NCI-H524 (cell line): ENCODE measurements around the gene B3GNT2.
"Not testable (repeated sequence)": the region's sequence is repeated elsewhere in the genome, so short reads cannot be mapped to it uniquely, and the experiment has no call there.

ENCODE experiments used
- DNase-seq, 2 experiments: peaks; one replicate each; lab custom pipeline; 2025; lab: John Stamatoyannopoulos, UW

B3GNT2 gene

DNA sequence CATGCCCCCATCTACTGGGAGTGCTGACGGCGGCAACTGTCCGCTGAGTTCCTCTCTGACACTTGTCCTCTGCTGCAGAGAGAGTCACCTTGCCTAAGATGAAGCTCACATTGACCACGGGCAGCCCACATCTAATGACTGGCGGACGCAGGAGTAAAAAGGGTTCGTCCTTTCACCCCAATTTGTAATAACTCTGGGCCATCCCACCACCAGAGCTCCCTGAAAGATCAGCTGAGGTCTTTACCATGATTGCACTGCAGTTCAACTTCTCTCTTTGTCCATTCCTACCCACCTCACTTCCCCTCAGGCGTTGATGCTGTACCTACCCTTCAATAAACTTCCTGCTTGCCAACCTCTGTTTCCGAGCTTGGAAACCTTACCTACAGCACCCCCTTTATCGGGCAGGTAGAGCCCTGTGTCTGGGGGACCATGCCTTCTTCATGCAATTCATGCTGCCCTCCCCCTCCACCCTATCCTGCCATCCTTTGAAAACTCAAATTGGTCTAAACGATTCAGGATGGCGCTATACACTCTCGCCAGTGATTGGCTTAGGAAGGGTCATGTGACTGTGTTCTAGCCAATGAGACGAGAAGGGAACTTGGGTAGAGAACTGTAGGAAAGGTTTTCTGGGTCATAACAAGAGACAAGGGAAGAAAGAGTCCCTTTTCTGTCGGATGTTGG lies 10.3 kb upstream of the B3GNT2 start:
- DNase-seq, result no peak

DNA sequence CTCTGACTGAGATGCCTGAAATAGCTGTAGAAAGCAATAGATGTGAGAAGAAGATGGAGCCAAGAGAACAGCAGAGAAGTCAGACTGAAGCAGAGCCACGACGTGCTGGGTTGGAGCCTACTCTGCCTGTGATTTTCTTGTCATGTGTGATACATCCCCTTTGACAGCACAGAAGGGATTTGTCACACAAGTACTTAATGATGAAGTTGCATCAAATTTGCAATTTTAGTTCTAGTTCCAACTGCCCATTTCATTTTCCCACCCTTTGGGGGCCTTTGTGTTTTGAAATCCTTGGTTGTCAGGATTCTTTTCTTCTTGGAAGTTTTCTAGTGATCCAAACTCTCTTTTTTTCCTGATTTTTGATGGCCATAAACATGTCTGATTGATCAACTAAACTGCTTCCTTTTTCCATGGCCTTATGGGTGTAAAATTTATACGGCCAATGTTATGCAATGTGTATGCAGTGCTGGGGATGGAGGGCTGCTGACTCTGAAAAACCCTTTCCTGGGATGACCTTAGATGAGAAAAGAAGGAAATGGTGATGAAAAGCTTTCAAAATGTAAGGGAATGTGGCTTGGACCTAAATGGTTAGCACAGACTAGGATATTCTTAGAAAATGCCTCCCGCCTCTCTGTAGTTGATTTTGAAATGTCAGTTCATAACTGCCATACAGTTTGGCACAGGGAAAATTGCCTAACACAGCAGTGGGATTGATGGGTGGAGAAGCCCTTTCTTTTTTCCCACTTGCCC lies 9.6 kb upstream of the B3GNT2 start:
- no peak for DNase-seq

DNA sequence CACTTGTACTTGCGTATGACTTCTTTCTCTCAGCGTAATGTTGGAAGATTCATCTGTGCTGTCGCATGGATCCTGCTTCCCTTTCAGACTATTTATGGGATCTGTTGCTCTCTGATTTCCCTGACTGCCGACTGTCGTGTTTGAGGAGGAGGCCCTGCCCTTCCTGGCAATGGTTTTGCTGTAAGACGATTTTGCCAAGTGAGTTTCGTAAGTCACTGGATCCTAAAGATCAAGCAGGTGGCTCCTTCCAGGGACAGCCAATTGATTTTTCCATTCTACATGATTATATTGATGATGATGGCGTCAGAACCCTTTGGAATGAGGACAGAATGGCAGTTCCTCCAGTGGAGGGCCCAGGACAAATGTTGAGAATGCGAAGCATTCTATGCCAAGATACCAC lies 8.7 kb upstream of the B3GNT2 start:
- DNase-seq, result no peak

DNA sequence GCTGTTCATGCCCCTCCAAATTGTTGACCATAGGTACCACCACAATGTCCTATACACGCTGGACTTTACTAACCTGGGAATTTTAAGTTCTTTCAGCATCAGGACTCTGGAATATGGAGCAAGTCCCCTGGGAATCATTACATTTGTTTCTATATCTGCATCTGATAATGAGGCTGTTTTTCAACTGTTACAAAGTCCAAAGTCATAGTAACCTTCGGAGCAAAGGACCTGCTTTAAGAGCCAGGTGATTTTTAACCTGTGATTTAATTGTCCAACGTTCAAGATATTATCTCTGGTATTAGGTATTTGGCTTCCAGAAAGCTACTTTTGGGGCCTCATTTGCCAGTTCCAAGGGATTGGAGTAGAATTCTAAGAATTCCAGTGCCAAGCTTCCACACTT lies 7.5 kb upstream of the B3GNT2 start:
- DNase-seq, result no peak

DNA sequence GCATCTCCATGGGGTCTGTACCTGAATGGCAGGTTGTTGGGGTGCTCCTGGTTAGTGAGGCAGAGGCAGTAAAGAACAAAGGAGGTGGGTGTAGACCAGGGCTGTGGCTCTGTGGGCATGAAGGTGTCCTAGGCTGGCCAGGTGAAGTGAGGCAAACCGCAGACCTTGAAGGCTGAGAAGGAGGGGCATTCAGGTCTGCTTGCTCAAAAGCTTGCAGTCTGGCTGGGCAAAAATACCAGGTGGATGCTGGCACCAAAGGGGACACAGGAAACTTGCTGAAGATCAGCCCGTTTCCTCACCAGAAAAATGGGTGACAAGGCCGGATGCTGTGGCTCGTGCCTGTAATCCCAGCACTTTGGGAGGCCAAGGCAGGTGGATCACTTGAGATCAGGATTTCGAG lies 6.7 kb upstream of the B3GNT2 start:
- no peak for DNase-seq

DNA sequence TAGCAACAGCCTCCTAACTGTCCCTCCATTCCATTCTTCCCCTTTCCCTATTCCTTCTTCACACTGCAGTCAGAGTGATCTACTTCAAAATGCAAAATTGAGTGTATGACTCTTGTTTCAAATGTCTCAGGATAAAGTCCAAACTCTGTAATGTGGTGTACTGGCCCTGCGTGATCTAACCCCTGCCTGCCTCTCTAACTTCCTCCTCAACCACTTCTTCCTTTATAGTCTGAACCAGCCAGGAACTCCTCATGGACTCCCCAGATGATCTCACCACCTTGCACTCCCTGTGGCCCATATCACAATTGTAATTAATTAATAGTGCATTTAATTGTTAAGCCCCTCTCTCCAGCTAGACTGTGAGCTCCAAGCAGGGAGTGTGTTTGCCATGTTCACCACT lies 3.1 kb upstream of the B3GNT2 start:
- DNase-seq, result no peak

DNA sequence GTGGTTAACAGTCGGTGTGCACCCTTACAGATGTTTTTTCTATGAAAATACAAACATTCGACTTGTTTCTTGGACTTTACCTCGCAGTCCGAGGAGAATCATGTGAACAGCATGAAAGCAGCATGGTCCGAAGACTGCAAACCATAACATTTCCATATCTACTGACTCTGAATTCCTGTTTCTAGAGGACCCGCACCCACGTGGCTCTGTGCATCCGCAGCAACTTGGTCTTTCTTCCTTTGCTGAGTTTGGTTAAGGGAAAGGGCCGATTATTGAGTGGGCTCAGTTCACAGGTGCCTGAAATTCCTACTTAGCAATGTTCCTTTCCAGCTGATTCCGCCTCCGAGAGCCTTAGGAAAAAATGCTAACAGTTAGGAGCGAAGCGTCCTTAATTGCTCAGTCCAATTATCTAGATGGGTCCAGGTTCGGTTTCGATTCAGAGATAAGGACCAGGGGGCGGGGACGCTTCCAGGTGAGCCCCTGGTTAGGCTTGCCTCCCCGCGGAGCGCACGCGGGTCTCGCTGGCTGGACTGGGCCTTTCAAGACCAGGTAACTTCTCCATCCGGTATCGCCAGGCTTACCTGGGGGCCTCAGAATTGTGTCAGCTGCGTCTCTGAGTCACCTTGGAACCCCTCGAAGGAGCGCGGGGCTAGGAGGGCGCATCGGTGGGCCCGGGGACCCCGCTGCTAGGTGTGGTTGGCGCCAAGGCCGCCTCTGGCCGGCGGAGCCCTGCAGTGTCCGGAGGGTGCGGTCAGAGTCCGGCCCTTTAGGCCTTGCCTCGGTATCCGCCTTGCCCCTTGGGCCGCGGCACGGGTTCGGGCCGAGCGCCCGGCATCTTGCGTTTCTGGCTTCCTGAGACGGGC lies 1.1 kb upstream of the B3GNT2 start:
- no peak for DNase-seq

DNA sequence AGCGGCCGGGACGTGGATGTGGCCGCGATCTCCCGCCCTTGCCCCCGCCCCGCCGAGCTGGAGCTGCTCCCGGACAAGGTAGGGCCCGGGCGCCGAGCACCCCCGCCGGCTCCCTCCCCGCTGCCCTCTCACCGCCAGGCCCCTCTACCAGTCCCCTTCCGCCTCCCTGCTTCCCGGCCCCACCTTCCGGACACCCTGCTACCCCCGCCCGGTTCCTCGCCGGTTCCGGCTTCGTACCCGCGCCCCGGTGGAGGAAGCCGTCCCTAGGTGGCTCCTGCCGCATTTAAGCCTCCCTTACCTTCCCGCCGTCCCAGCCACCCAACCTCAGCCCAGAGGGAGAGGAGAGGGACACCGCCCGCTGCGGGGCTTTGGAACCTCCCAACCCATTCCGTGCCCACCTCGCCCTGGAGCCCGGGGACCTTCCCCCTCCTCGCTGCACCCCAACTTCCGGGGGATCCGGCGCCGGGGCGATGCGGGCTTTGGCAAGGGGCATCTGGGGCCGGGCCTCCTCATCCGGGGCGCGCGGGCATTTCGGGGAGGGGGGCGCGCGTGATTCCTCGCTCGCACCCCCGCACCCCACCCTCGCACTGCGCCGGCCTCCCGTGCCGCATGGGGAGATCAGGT lies 475 bp downstream of the B3GNT2 start:
- peak in 1 of 2 experiments; percentile 25 for DNase-seq

DNA sequence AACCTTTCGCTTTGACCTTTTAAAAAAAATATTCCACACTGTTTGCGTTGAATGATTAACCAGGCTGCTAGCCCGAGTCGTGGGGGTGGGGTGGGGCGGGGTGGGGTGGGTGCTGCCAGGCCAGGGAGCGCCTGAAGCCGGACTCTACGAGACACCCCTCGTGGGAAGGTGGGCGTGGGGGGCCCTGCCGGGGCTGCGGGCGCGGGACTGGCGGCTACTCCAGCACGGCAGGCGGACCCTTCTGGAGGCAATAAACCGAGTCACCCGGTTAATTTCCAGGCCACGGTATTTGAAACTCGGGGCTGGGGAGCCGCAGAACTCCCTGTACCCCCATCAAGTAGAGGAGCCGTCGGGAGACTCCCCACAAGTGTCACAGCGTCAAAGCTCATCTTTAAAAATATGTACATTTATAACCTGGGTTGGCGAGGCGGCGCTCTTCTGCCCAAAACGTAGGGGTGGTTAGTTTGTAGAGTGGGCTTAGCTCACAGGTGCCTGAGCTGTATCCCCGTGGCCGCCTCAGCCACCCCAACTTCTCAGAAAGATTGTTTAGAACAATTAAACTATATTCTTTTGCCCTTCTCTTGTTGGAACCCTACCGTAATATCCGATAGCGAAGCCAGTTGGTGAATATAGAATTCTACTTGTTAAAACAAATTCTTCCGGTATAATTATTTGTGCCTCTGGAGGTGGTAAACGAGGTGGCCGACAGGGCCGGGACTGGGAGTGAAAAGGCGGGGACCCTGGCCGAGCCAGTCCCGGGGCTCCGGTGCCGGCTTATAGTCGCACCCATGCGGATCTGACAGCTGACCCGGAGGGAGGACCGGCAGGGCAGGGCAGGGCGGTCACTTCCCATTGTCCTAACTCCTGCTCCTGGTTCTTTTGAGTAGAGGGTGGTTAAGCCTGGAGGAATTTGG lies 1.4 kb downstream of the B3GNT2 start:
- DNase-seq, result peak in 1 of 2 experiments; percentile 17

DNA sequence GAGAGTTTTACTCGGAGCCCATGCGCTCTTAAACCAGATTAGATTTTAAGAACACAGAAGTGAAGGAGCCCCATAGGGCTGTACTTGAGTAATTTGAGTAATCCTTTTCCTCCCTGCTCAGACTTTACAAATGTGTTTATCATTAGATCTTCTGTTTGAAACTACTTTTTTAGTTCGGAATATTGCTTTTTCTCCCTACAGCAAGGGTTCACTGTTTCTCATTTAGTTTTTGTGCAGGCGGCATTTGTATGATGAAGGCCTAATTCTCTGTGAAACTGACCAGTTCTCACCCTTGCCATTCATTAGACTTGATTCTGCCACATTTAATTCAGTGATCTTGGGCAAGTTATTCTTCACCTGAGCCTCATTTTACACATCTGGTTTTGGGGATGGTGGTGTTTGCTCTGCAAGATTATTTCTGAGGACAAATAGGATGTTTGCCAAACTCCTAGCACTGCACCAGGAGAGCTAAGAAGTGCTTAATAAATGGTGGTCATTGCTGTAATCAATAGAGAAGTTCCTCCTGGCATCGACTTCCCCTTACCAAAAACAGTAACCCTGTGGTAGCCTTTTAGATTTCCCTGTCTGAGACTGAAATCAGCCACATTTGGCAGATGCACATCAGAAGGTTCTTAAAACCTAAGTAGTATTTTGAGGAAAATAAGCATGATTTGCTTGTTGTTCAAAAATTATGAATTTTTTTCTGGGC lies 2.2 kb downstream of the B3GNT2 start:
- DNase-seq, result peak in 1 of 2 experiments; percentile 32

DNA sequence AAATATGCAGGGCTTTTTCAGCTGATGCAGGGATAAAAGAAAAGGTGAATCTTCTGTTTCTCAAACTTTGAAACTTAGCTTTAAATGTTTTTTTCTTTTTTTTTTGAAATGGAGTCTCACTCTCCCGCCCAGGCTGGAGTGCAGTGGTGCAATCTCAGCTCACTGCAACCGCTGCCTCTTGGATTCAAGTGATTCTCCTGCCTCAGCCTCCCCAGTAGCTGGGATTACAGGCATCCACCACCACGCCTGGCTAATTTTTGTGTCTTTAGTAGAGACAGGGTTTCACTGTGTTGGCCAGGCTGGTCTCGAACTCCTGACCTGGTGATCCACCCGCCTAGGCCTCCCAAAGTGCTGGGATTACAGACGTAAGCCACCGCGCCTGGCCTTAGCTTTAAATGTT lies 2.9 kb downstream of the B3GNT2 start:
- not testable (repeated sequence) for DNase-seq

DNA sequence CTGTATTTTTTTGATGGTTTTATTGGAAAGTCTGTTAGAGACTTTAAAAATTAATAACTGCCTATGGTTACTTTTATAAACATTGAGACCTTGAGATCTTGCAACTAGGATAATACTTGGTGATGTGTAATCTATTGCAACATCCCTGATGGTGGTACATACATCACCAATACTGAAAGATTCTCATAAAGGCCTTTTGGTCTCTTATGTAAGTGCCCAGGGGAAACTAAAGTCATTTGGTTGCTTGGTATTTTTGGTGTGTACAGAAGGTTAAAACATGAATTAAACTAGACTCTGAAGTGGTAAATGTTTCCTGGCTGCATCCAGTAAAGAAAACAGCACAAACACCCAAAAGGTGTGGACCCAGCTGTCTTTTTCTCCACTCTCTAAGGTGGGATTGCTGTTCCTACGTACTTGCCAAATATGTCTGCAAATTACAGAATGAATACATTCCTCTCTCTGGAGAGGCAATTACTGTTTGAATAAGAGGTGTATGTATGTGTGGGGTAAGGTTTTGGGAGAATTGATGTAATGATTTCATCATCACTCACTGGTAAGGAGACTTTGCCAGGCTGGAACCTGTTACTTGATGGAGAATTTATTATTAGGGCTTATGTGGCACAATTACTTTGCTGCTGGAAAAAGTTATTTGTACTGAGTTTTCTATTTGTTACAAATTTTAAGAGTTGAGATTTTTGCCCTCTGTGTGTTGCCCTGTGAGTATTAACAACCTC lies 3.6 kb downstream of the B3GNT2 start:
- no peak for DNase-seq

DNA sequence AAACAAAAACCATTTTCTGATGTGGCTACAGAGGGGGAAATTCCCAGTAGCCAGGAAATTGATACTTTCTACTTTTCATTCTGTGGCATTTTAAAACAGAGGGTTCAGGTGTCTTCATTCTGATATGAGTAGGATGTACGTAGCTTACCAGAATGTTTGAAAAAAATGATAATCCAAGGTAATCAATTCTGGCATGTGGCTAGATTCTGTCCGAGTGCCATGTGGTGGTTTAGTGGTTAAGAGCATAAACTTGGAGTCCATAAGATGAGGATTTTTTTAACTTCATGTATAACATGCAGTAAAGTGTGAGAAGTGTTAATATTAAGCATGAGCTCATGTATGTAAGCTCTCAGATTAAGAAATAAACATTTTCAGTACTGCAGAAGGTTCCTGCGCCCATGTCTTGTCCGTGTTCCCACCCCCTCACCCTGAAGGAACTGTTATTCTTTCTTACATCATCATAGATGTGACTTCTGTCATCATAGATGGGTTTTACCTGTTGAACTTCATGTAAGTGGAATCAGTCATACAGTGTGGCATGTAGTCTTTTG lies 4.5 kb downstream of the B3GNT2 start:
- DNase-seq, result no peak

DNA sequence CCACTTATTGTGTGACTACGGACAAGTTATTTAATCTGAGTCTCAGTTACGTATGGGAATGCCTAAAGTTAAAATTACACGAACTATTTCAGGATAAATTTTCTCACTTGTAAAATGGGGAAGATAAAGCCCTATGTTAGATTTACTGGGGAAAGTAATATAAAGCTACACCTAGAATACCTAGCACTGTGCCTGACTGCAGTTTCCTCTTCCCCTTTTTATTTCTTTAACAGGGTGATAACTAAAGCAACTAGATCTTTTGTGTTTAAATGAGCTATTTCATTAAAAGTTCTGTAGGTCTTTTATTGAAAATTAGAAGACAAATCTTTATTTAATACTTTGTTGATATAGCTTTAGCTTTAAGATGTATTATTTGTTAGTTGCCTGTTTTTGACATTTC lies 5.0 kb downstream of the B3GNT2 start:
- no peak for DNase-seq

DNA sequence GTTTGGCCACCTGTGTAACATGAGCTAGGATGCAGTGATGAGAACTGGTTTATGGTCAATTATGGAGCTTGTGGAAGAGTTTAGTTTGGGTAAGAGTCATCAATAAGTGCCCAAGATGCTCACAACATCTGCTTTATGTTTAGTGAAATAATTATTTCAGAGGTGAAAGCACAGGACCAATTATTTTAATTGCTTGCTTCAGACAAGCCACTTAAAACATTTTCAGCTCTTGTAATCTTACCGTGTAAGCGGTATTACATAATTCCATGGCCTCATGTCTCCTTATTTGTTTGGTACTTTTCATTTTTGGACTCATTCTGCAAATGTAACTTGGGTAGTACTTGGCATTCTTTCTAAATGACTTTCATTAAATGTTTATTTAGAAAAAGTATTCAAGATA lies 5.4 kb downstream of the B3GNT2 start:
- peak; percentile 65 to 93 for DNase-seq

DNA sequence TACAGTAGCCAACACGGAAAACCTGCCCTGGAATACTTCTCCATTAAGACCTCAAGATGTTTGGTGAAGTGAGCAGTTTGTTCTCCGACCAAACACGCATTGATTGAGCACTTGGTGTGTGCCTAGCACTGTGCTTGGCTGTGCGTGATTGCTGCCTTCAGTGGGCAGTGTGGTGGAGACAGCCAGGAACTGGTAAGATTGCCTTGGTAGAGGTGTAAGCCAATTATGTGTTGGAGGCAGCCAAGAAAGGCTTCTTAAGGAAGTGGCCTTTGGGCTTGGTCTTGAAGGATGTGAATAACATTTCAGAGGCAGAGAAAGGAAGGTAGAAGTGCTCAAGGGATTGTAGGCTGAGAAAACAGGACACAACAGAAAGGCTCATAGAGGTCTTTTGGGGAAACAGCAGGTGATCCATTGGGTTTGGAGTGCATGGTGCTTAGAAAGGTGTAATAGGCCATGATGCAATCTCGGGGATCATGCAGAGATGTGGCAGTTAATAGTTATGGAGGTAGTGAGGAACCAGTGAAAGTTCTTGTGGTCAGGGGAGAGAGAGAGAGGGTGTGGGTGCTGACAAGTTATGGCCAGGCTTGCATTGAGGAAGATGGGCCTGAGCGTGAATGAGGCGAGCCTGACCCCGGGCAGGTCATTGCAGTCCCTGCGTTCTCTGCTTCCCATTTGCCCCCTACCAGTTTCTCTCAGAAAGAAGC lies 6.3 kb downstream of the B3GNT2 start:
- no peak for DNase-seq

DNA sequence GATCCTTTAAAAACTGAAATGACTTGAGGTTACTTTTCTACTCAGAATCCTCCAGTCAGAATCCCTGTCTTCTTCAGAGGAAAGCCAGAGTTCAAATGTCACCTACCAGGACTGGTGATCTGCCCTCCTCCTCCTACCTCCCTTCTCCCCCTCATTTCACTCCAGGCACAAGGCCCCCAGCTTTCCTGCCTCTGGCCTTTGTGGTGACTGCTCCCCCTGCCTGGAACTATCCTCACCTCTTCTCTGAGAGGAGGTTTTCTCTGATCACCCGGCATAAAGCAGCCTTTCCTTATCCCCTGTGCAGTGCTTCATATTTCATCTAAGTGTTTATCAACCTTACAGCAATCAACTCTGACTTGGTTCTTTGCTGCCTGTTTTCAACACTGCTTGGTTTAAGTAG lies 6.8 kb downstream of the B3GNT2 start:
- DNase-seq, result no peak

DNA sequence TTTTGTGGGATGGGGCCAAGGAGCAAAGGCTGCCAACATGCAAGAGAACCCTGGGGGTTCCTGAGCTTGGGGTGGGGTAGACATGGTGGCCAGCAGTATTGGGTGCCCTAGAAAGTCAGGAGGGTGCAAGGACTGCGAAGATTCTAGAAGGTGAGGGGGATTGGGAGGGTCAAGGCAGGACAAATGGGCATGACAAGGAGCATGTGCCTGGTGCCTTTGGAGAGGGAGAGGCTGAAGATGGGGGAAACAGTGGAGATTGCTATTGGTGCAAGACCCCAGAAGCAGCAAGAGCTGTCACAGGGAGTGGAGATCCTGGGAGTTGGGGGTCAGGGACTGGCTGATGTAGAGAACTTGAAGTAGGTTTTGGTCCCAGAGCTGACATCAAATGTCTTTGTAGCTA lies 7.5 kb downstream of the B3GNT2 start:
- DNase-seq, result no peak

DNA sequence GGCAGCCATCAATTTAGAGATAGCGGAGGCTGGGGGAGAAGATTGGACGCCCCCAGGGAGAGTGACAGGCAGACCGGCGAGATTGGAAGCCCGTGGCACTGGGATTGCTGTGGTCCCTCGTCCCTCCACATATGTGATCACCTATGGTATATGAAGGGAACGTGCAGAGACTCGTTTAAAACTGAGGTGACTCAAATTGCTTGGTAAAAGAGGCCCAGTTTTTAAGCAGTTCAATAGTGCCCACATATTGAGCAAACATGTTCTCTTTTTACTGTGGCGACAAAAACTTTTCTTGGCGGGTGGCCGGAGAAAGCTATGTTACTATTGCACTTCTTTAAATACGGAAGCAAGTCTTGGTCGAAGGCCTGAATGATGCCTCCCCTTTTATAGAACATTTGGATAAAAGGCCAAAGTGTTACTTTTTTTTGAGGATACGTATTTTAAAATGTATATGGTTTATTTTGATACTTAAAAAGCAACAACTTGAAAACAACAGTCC lies 9.1 kb downstream of the B3GNT2 start:
- DNase-seq, result no peak
